Femur (tissue), 1 donor: ENCODE measurements around the gene TBC1D22A.

Experiments used
- DNase-seq: peaks from one replicate; pipeline ENCODE4 v3.0.0-alpha.2; 2017

Gene TBC1D22A

DNA sequence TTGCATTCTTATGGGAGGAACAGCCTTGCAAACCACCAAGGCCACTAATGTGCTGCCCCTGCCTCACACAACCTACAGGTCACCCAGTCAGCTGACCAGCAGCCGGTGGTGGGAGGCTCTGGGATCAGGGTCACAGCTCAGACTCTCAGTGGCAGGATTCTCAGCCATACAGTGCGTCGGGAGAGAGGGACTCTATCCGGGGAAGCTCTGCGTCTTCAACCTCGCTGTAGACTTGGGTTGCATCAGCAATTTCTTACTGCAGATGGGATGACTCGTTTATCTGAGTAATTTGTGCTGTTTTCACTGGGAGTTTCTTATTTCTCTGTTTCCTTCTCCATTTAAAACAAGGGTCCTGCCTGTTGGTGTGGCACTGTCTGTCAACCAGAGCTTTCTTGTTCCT, 257.7 kb downstream of the TBC1D22A start:
- no peak for DNase-seq

- DNase-seq = no peak
Observed at GRCh38 chr22:47021371-47022074, 259.1 kb downstream of the TBC1D22A start.

DNA sequence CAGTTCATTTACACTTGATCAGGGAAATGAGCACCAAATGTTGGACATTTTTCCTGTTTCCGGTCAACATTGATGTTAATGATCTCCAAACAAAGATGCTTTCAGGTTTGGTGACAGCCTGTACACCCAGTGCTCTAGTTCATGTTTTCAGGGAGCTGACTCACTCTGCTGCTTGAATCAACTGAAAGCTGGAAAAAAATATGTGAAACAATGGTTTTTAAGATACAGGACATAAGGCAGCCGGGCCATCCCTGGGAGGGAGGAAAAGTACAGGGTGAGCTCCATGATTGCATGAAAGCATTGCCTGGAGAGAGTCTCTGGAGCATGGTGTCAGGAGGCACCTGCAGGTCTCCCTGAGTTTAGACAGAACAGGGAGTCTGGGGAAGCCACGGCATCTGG, 259.6 kb downstream of the TBC1D22A start:
- no peak for DNase-seq

DNA sequence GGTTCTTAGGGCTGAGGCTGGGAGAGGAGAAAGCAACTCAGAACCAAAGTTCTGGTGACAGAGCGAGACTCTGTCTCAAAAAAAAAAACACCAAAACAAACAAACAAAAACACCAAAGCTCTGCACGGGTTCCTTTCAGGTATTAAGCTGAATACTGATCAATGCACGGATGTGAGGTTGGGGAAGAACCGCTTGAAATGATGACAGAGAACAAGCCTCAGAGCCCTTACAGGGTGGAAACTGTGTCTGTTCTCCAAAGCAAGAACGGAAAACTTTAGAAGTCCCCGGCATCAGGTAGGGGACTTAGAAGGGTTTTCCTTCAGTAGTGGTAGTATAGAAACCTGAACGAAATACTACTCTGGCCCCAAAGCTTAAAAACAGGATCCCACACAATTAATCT, 260.0 kb downstream of the TBC1D22A start:
- DNase-seq = no peak

- DNase-seq = no peak
Observed at GRCh38 chr22:47023871-47024270, 261.4 kb downstream of the TBC1D22A start.

DNA sequence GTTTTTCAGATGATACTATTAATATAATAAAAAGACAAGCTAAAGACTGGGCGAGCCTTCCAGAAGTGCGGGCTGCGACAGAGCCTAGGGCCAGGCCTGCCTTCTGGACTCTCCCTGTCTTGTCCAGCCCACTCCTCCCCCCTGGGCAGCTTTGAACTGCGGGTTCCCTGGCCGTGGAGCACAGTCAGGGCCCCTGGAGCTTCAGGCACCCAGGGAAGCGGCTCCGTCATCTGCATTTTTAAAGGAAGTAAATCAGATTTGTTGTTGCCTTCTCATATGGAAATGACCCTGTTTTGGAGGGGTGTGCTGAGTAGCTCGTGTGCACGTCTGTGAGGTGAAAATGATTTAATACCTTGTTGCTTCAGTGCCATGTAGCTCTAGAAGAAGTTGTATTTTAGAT, 265.3 kb downstream of the TBC1D22A start:
- DNase-seq = no peak

DNA sequence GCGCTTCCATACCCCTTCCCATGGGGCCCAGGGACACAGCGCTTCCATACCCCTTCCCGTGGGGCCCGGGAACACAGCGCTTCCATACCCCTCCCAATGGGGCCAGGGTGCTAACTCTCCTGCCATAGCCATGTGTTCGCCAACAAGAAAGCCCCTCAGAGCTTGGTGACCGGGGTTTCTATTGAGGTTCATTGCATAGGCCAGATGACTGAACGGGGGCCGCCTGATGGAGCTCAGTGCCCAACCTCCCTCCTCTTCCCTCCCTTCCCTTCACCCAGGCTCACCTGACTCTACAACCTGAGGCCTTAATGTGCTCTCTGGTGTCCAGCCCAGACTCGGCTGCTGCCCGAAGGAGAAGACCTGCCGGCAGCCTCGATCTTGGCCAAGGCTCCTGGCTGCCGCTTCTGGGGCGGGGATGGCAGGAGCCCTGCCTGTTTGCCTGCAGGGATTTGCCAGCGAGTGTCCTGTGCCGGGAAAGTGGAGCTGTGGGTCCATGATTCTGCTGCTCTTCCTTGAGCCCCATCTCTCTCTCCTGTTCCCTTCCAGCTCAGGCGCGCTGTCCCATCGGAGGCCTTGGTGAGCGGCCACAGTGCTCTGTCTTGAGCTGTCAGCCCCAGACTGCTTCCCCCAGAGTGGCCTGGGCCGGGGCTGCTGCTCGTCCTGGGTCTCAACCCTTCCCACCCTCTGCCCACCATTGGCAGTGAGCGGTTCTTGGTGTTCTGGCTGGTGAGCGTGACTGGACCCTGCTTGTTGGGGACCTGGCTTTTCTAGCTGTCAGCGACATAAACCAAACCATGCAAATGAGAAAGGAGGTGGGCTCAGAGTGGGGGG, 267.0 kb downstream of the TBC1D22A start:
- no peak for DNase-seq

GRCh38 chr22:47030143-47030661, 267.8 kb downstream of the TBC1D22A start:
- no peak for DNase-seq

- no peak for DNase-seq
Observed at GRCh38 chr22:47030881-47031627, 268.6 kb downstream of the TBC1D22A start.

GRCh38 chr22:47031628-47031915, 269.1 kb downstream of the TBC1D22A start:
- no peak for DNase-seq

DNA sequence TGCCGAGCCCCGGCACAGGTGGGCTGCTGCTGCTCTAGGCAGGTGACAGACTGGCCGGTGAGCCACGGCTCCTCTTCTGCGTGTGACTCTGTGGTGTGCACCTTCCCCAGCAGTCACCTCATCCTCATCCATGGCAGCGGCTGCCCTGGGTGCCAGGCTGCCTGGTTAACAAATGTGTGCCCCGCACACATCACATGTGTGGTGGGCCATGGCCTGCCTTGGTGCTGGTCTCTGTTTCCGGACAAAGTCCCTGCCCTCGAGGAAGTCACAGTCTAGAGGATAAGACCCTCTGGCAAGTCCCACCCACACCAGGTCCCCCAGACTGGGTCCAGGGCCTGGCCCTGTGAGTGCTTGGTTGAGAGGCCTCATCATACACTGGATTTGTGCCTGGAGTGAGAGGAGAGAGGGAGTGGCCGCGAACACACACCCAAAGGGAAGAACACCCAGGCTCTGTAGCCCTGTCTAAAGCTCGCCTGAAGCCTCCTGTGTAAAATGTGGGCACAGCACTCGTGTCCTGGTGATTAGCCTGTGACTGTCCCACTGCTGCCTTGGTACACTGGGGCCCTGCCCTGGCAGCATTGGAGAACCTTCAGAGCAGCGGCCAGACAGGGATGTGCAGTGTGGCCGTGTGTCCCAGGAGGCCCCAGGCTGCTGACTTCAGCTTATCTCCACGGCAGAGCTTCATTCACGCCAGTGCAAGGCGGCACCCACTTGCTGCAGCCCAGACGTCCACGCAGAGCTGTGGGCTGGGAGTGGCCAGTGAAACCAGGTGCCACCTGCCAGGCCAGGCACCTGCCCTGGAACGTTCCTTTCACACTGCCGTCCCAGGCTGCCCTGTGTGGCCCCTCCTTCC, 269.9 kb downstream of the TBC1D22A start:
- DNase-seq = no peak

DNA sequence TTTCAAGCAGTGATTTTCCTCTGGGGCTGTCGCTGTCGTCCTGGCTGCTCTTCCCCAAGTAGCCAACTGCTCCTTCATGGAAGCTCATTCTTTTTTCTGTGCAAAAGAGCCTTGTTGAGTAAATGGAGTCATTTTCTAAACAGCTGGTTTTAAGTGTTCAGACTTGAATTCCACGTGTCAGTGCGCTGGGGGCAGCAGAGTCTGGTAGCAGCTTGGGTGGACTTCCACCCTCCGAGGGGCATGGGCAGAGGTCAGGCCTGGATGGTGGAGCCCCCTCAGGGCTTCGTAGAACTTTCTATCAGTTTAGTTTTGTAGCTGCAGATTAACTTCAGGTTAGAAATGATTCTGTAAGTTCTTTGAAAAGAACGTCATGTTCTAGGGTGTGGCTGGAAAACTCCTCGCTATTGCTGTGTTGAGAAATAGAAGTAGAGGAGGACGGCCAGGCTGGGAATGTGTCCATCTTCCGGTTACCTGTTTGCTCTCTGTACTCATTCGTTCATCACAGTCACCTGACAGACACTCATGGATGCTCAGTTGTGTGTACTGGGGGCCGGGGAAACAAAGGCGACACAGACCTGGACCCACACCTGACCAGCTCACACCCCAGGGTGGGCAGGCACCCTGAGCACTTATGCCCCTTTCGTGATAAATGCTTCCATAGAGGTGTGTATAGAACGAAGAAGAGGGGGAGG, 270.7 kb downstream of the TBC1D22A start:
- no peak for DNase-seq

GRCh38 chr22:47033648-47034000, 271.2 kb downstream of the TBC1D22A start:
- no peak for DNase-seq

GRCh38 chr22:47034076-47034808, 271.8 kb downstream of the TBC1D22A start:
- no peak for DNase-seq

GRCh38 chr22:47034905-47035419, 272.5 kb downstream of the TBC1D22A start:
- no peak for DNase-seq

- DNase-seq = no peak
Observed at GRCh38 chr22:47035425-47035881, 273.0 kb downstream of the TBC1D22A start.

GRCh38 chr22:47036352-47036751, 273.9 kb downstream of the TBC1D22A start:
- DNase-seq = no peak

GRCh38 chr22:47036936-47037485, 274.6 kb downstream of the TBC1D22A start:
- no peak for DNase-seq

DNA sequence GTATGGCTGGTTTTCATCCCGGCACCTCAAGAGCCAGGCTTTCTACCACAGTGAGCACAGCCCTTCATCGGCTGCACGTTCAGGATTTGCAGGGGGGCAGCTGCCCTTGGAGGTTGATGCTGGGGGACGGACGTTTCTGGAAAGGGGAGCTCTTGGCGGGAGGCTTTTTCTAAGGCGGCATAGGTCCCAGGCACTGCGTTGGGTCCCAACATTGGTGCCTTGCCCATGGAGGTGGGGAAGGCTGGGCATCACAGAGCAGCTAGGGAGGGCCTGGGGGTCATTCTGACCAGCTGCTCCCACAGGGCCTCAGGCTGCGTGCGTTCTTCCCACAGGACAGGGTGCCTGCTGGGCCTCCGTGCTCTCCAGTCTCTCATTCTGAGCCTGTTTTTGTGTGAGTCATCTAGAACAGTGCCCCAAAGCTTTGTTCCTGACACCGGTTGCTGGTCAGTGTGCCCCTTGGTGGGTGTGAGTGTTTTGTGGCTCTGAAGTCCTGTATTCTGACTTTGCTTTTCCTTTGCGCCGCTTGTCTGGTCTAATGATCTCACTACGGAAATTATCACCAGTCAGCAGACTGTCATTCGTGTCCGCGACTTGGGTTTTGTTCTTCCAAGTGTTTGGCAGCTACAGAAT, 275.9 kb downstream of the TBC1D22A start:
- no peak for DNase-seq

DNA sequence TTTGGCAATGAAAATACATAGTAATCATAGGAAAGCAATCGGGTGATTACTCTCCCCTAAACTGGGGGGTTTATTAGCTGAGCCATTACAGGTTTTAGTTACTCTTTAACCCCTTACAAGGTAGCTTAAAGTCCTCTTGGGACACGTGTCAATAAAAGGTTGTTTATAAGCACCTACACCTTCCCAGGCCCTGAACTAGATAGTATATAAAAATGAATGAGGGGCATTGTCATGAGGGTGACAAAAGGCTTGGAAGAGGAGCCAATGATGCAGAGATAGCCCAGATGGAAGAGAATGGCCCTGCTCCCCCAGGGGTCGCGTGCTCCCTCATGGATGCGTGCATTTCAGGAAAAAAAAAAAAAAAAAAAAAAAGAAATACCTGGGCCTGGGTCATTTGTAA, 276.9 kb downstream of the TBC1D22A start:
- DNase-seq = no peak
